Esophagus (tissue), 2 donors: ENCODE results near the gene STAG1. TPM values are rescaled to one million over a fixed set of nuclear protein-coding genes. Genes with fewer than 3 reads are reported as not detected.

Experiments
- H3K27ac ChIP-seq, 2 donors: one replicate each; pipeline ENCODE4 v1.5.1; 2013; ENCODE audit warnings: low read depth in 2 of 2, mild to moderate bottlenecking in 2 of 2, inconsistent platforms in 1 of 2, low read length in 1 of 2, moderate library complexity in 1 of 2
- H3K27me3 ChIP-seq, 2 donors: one replicate each; pipeline ENCODE4 v1.6.1; 2013; ENCODE audit warnings: low read length in 2 of 2, control low read depth in 1 of 2, mild to moderate bottlenecking in 1 of 2; ENCODE audit not compliant: insufficient read depth in 2 of 2, control insufficient read depth in 1 of 2
- H3K36me3 ChIP-seq, 2 donors: one replicate each; pipeline ENCODE4 v1.6.1; 2013; ENCODE audit warnings: low read length in 1 of 2; ENCODE audit not compliant: control insufficient read depth in 2 of 2, insufficient read depth in 2 of 2
- H3K4me1 ChIP-seq, 2 donors: one replicate each; pipeline ENCODE4 v1.6.1; 2013; ENCODE audit warnings: low read length in 1 of 2; ENCODE audit not compliant: control insufficient read depth in 2 of 2, insufficient read depth in 2 of 2
- H3K4me3 ChIP-seq, 2 donors: one replicate each; pipeline ENCODE4 v1.5.1; 2013; ENCODE audit warnings: low read length in 2 of 2, mild to moderate bottlenecking in 2 of 2, low read depth in 1 of 2, moderate library complexity in 1 of 2
- H3K9me3 ChIP-seq, 2 donors: one replicate each; pipeline ENCODE4 v1.6.1; 2013; ENCODE audit warnings: mild to moderate bottlenecking in 2 of 2, low read depth in 1 of 2, low read length in 1 of 2, moderate library complexity in 1 of 2; ENCODE audit not compliant: control insufficient read depth in 2 of 2, insufficient read depth in 1 of 2
- WGBS, 2 donors: extraction: QIAGEN DNeasy Blood & Tissue Kit; methylation state at CpG; one replicate each; pipeline ENCODE4 v1.1.7; 2013; 5-methylcytosine and 5-hydroxymethylcytosine counted together
- polyA plus RNA-seq, 2 donors: library from polyadenylated mRNA; stranded (reverse); fragments of 200-250 nt; gene quantifications; one replicate each; pipeline ENCODE4 v1.2.3, GENCODE V29; 2013
- donor health status: healthy with polysubstance abuse.
- donor health status: Bipolar disorder and iron deficiency.

STAG1 gene
- polyA plus RNA-seq, 2 donors: 7.1 to 8.3 TPM

GRCh38 chr3:136690599-136690998, 61.6 kb downstream of the STAG1 start:
- H3K9me3 ChIP-seq: no peaks in the 10 kb centered on the region
- no peak overlapping the region for H3K4me3 ChIP-seq
- H3K4me1 ChIP-seq: no peaks in the 10 kb centered on the region
- no peaks in the 10 kb centered on the region for H3K36me3 ChIP-seq
- no peak overlapping the region for H3K27ac ChIP-seq
- 94 to 96% methylated on average over 3 of the region's 3 CpGs for WGBS, 2 donors
- H3K27me3 ChIP-seq: no peaks in the 10 kb centered on the region

GRCh38 chr3:136685882-136686281, 66.3 kb downstream of the STAG1 start:
- Histone ChIP-seq H3K9me3 (no peaks in the 10 kb centered on the region), H3K27me3 (no peaks in the 10 kb centered on the region), H3K27ac (no peak overlapping the region), H3K4me3 (no peak overlapping the region), H3K36me3 (no peaks in the 10 kb centered on the region), H3K4me1 (no peaks in the 10 kb centered on the region)
- WGBS, 2 donors: 78 to 94% methylated on average over 1 of the region's 1 CpG

GRCh38 chr3:136682740-136683312, 69.4 kb downstream of the STAG1 start:
- 86 to 91% methylated on average over 3 of the region's 3 CpGs for WGBS, 2 donors
- H3K36me3 ChIP-seq: no peaks in the 10 kb centered on the region
- H3K9me3 ChIP-seq: no peaks in the 10 kb centered on the region
- H3K4me1 ChIP-seq: no peaks in the 10 kb centered on the region
- no peak overlapping the region for H3K4me3 ChIP-seq
- no peaks in the 10 kb centered on the region for H3K27me3 ChIP-seq
- no peak overlapping the region for H3K27ac ChIP-seq

- no peaks in the 10 kb centered on the region for H3K36me3 ChIP-seq
- 76 to 84% methylated on average over 4 of the region's 4 CpGs for WGBS, 2 donors
- no peaks in the 10 kb centered on the region for H3K9me3 ChIP-seq
- H3K27me3 ChIP-seq: no peaks in the 10 kb centered on the region
- H3K4me1 ChIP-seq: no peaks in the 10 kb centered on the region
- H3K4me3 ChIP-seq: no peak overlapping the region
- no peak overlapping the region for H3K27ac ChIP-seq
These were observed 73.2 kb downstream of the STAG1 start for GRCh38 chr3:136678981-136679380.

- H3K27ac ChIP-seq: no peak overlapping the region
- no peaks in the 10 kb centered on the region for H3K9me3 ChIP-seq
- no peaks in the 10 kb centered on the region for H3K27me3 ChIP-seq
- H3K4me3 ChIP-seq: no peak overlapping the region
- no peaks in the 10 kb centered on the region for H3K36me3 ChIP-seq
- no peaks in the 10 kb centered on the region for H3K4me1 ChIP-seq
These were observed 76.2 kb downstream of the STAG1 start for GRCh38 chr3:136676009-136676408.

GRCh38 chr3:136675150-136675858, 76.9 kb downstream of the STAG1 start:
- Histone ChIP-seq H3K27me3 (no peaks in the 10 kb centered on the region), H3K36me3 (no peaks in the 10 kb centered on the region), H3K4me3 (no peak overlapping the region), H3K9me3 (no peaks in the 10 kb centered on the region), H3K27ac (no peak overlapping the region), H3K4me1 (no peaks in the 10 kb centered on the region)
- 80 to 84% methylated on average over 2 of the region's 2 CpGs for WGBS, 2 donors

GRCh38 chr3:136672457-136672856, 79.7 kb downstream of the STAG1 start:
- H3K4me1 ChIP-seq: no peaks in the 10 kb centered on the region
- 86 to 98% methylated on average over 1 of the region's 1 CpG for WGBS, 2 donors
- no peaks in the 10 kb centered on the region for H3K9me3 ChIP-seq
- no peak overlapping the region for H3K27ac ChIP-seq
- no peaks in the 10 kb centered on the region for H3K27me3 ChIP-seq
- H3K36me3 ChIP-seq: no peaks in the 10 kb centered on the region
- H3K4me3 ChIP-seq: no peak overlapping the region

GRCh38 chr3:136671921-136672320, 80.3 kb downstream of the STAG1 start:
- H3K27me3 ChIP-seq: no peaks in the 10 kb centered on the region
- H3K4me3 ChIP-seq: no peak overlapping the region
- no peaks in the 10 kb centered on the region for H3K9me3 ChIP-seq
- no peak overlapping the region for H3K27ac ChIP-seq
- no peaks in the 10 kb centered on the region for H3K4me1 ChIP-seq
- no peaks in the 10 kb centered on the region for H3K36me3 ChIP-seq

GRCh38 chr3:136670166-136670565, 82.0 kb downstream of the STAG1 start:
- H3K4me3 ChIP-seq: no peak overlapping the region
- no peaks in the 10 kb centered on the region for H3K27me3 ChIP-seq
- no peaks in the 10 kb centered on the region for H3K36me3 ChIP-seq
- no peak overlapping the region for H3K27ac ChIP-seq
- H3K4me1 ChIP-seq: no peaks in the 10 kb centered on the region
- no peaks in the 10 kb centered on the region for H3K9me3 ChIP-seq
- 98 to 100% methylated on average over 1 of the region's 1 CpG for WGBS, 2 donors

GRCh38 chr3:136667081-136667480, 85.1 kb downstream of the STAG1 start:
- Histone ChIP-seq H3K27ac (no peak overlapping the region), H3K36me3 (no peaks in the 10 kb centered on the region), H3K4me1 (no peaks in the 10 kb centered on the region), H3K27me3 (no peaks in the 10 kb centered on the region), H3K4me3 (no peak overlapping the region), H3K9me3 (no peaks in the 10 kb centered on the region)
- WGBS, 2 donors: 89 to 91% methylated on average over 2 of the region's 2 CpGs
